Uterus (tissue), 2 donors: ENCODE data around the gene ELL3.

Experiments
- CTCF ChIP-seq, 4 experiments: fragments of 200-600 bp in 2 of 4; fragments of 450-650 bp in 2 of 4; sonication (generic) in 2 of 4; IDR thresholded peaks; one replicate each; pipeline ENCODE4 v1.5.1; 2016 to 2019; ENCODE audit warnings: antibody characterized with exemption in 4 of 4, mild to moderate bottlenecking in 2 of 4, moderate library complexity in 1 of 4
- POLR2A ChIP-seq, 2 donors: fragments of 450-650 bp; IDR thresholded peaks; one replicate each; pipeline ENCODE4 v1.6.1; 2016; ENCODE audit warnings: antibody characterized with exemption in 2 of 2, mild to moderate bottlenecking in 1 of 2, moderate library complexity in 1 of 2

DNA sequence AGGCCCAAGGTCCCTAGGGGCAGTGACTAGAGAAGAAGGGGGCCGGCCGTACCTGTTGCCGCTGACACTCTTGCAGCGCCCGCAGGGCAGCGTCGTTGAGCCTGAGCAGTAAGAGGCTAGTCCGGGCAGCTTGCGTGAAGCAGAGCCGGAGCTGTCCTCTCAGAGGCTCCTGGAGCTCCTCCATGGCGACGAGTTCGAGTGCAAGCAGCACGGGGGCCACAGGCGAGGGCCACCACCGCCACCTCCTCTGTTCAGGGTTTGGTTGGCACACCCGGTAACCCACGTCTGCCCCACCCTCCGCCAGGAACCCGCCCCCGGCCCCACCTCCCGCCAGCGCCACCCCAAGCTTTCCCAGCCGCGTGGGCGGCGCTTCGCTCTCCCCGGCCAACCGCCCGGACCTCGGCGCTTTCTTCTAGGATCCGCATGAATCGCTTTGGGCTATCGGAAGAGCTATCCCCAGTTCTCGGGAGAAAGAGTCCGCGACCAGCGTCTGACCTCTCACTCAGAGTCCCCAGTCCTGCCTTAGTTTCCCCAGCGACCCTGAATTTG, at the start of gene ELL3:
- no peak for TF ChIP-seq POLR2A (IDR thresholded peaks at IDR 0.05)
- TF ChIP-seq CTCF (IDR thresholded peaks at IDR 0.05), result no peak
